GM20000 (cell line): ENCODE data around the gene SLC6A13.

Source experiments
- DNase-seq: peaks from one replicate; pipeline ENCODE4 v3.0.0; 2012; ENCODE audit warnings: low spot score
- TF ChIP-seq, protein P1 (sequence below): IDR thresholded peaks from 2 replicates; pipeline ENCODE4 v1.5.1; 2012; ENCODE audit warnings: mild to moderate bottlenecking, control low read depth; ENCODE audit errors: extremely low read depth, missing control alignments

SLC6A13 gene

DNA sequence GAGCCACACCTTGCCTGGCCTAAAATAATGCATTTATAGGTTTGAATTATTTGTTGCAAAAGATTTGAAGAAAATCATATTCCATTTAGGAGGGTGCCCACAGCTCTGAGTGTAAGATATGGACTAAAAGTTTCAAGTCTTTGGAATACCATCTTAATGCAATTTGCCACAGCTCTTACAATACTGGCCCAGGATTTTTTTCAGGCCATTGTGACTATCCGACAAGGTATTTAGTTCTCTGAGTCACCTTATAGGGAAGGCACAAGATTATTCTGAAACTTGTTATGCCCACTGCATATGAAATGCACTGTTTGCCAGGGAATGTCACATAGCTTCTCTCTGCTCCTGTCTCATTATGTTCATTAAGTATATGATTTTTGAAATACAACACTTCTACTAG lies 29.6 kb upstream of the SLC6A13 start:
- TF ChIP-seq, protein P1, sequence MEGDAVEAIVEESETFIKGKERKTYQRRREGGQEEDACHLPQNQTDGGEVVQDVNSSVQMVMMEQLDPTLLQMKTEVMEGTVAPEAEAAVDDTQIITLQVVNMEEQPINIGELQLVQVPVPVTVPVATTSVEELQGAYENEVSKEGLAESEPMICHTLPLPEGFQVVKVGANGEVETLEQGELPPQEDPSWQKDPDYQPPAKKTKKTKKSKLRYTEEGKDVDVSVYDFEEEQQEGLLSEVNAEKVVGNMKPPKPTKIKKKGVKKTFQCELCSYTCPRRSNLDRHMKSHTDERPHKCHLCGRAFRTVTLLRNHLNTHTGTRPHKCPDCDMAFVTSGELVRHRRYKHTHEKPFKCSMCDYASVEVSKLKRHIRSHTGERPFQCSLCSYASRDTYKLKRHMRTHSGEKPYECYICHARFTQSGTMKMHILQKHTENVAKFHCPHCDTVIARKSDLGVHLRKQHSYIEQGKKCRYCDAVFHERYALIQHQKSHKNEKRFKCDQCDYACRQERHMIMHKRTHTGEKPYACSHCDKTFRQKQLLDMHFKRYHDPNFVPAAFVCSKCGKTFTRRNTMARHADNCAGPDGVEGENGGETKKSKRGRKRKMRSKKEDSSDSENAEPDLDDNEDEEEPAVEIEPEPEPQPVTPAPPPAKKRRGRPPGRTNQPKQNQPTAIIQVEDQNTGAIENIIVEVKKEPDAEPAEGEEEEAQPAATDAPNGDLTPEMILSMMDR, result no peak
- no peak for DNase-seq

- TF ChIP-seq, protein P1, result no peak
- DNase-seq, result no peak
Measured at GRCh38 chr12:291153-291723, 28.6 kb upstream of the SLC6A13 start.

DNA sequence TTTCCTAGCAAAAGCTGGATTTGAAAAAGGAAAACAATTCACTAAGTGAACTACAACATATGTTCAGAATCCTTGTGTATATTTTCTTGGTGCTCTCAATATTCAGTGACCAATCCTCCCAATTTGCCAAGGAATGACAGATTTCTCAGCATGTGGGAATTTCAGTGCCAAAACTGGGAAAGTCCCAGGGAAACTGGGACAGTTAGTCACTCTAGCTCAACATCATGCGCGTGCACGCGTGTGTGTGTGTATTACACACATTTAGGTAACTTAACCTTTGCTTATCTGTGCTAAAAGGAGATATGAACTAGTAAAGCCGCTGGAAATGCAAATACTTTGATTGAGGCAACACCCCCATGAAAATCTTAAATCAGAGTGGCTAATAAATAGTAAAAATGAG lies 26.1 kb upstream of the SLC6A13 start:
- TF ChIP-seq, protein P1, result no peak
- no peak for DNase-seq

DNA sequence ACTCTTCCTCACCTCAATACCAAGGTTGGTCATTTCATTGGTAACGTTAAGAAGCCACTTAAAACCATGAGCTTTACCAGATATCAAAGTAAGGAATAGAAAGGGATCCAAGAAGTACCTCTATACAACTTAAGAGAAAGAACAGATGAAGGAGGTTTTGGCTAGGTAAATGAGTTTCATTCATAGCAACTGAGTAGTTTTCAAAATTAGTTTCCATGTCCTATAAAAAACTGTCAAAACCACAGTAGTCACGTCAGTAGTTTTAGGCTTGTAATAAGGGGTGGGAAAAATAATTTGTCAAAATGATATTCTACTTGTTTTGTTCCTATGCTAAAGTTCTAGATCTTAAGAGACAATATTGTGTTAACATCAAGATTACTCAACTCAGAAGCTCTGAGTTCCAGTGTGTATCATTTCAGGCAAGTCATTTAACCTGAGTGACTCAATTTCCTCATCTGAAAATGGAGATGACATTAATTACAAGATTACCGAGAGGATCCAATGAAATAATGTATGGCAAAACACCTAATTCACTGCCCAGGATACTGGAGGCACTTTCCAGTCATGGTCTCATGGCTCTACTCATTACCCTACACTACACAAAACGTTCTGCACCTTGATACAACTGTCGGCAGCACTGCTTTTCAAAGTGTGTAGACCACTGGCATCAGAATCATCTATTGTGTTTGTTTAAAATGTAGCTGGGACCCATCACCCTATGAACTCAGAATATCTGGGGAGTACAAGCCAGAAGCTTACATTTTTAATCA lies 24.1 kb upstream of the SLC6A13 start:
- DNase-seq, result no peak
- TF ChIP-seq, protein P1, result no peak

DNA sequence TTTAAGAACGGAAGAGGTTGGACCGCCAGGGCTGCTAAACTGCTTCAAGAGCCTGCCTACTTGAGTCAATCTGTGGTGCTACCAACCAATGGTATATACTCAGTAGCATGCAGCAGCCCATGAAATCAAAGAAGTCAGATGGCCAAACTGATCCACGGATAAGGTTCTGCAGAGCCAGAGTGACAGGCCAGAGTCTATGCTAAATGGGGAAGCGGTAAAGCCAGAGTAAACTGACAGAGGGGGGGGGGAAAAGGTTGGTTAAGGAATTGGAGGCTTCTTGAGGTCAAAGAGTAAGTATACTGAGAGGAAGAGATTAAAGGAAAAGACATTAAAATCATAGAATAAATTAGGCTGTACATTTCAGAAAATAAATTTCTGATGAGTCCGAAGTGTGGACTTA lies 15.4 kb upstream of the SLC6A13 start:
- TF ChIP-seq, protein P1, result no peak
- no peak for DNase-seq

- DNase-seq, result no peak
- TF ChIP-seq, protein P1, result no peak
Measured at GRCh38 chr12:275812-276211, 13.2 kb upstream of the SLC6A13 start.

DNA sequence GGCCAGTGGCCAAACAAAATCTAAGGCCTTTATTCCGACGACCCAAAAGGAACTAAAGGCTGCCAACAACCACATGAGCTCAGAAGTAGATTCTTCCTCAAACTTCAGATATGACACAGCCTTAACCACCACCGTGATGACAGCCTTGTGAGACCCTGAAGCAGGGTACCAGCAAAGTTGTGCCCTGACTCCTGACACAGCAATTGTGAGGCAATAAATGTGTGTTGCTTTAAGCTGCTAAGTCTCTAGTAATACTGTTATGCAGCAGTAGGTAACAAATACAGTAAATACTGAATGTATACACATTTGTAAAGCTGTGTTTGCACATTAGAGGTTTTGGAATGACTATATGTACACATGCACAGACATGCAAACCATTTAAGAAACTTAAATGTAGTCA lies 10.7 kb upstream of the SLC6A13 start:
- DNase-seq, result no peak
- TF ChIP-seq, protein P1, result no peak
